Astrocyte of the spinal cord (primary cell): ENCODE data around the gene TRERF1.

Source experiments
- DNase-seq: peaks from one replicate; pipeline ENCODE4 v3.0.0; 2011; ENCODE audit warnings: low read depth, low spot score
- H3K4me3 ChIP-seq: 2 replicates; pipeline ENCODE4 v1.5.1; 2011; ENCODE audit warnings: low read depth, mild to moderate bottlenecking, low read length, moderate library complexity
- CTCF ChIP-seq: IDR thresholded peaks from 2 replicates; pipeline ENCODE4 v1.5.1; 2012; ENCODE audit warnings: low read depth, mild to moderate bottlenecking, low read length, inconsistent platforms
- in situ Hi-C: cut with HindIII; loops from 2 replicates; pipeline ENCODE4 v1.10.0; 2017; ENCODE audit warnings: low sequenced_read_pairs

The TRERF1 gene

DNA sequence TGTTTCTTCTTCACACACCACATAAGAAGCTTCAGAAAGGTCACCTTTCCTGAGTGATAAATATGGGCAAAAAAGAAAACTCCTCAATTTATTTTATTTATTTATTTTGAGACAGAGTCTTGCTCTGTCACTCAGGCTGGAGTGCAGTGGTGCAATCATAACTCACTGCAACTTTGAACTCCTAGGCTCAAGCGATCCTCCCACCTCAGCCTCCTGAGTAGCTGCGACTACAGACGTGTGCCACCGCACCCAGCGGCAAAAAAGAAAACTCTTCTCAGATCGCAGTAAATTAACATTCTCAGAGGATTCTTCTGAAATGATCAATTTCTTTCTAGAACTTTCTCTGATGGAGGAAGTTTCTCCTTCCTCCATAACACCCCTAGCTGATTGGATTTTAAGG, 111.2 kb downstream of the TRERF1 start:
- DNase-seq, result no peak
- H3K4me3 ChIP-seq, result no peak overlapping the region
- in situ Hi-C loops, result no loop called here
- no peak for TF ChIP-seq CTCF

GRCh38 chr6:42339991-42340401, 111.7 kb downstream of the TRERF1 start:
- DNase-seq, result no peak
- in situ Hi-C loops, result no loop called here
- TF ChIP-seq CTCF, result no peak
- H3K4me3 ChIP-seq, result no peak overlapping the region

DNA sequence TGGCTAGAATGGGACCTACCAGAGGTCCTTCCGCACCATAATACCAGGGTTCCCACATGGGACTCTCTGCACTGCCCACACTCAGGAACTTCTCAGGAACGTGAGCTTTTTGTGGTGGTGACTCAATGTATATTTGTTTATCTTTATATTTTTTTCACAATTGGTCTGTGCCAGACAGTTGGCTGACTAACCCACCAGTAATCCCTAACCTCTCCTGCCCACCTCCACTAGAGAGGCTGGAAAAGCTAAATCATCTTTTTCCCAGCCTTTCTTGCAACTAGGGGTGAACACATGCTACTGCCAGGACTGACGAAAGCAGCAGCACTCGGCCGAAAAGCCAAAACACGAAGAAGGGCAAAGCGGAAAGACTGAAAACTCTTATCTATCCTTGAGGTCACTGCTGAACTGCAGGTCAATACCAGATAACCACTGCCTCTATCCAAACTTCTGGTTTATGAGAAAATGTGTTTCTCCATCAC, 112.9 kb downstream of the TRERF1 start:
- TF ChIP-seq CTCF, result peak; percentile 8
- H3K4me3 ChIP-seq, result no peak overlapping the region
- DNase-seq, result peak; percentile 98
- in situ Hi-C loops, result no loop called here

GRCh38 chr6:42337985-42338743, 113.6 kb downstream of the TRERF1 start:
- in situ Hi-C loops, result no loop called here
- no peak for TF ChIP-seq CTCF

DNA sequence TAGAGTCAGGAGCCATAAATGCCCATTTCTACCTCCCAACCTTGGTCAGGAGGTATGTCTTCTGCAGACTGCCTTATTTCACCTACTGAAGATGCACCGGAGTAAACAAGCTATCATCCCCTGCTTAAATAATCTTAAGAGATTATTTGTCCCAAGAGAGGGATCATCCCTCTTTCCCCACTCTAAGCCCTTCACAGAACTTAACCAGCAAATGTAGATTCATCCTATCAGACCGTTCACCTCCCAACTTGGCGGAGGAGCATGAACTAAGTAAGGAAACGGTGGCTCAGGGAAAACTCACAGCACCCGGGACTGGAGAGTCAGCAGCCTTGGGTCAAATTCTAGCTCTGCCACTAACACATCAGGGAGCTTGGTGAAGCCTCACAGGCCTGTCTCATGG, 115.3 kb downstream of the TRERF1 start:
- no peak overlapping the region for H3K4me3 ChIP-seq
- DNase-seq, result no peak
- in situ Hi-C loops, result no loop called here
- TF ChIP-seq CTCF, result no peak

More at GRCh38 chr6:42337985-42338743, 113.6 kb downstream of the TRERF1 start:
- no peak for DNase-seq
- no peak overlapping the region for H3K4me3 ChIP-seq

- no peak for TF ChIP-seq CTCF
- no peak for DNase-seq
- H3K4me3 ChIP-seq, result no peak overlapping the region
- in situ Hi-C loops, result no loop called here
These were observed 115.8 kb downstream of the TRERF1 start for GRCh38 chr6:42335896-42336295.

DNA sequence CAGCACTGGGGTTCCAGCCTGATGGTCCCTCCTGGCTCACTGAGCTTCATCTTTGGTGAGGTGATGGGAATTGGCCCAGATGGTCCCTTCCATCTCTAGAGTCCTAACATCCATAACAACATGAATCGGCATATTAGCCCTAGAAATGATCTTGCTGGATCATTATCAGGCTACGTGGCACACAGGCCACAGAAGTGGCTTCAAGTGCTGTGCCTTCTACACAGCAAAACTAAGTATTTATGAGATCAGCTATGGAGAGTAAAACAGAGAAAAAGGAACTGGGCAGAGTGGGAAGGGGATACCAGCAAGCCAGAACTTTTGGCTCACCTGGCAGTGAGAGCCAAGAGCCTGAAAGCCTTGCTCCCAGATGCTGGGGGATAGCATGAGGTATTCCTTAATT, 116.9 kb downstream of the TRERF1 start:
- H3K4me3 ChIP-seq, result no peak overlapping the region
- no peak for TF ChIP-seq CTCF
- no peak for DNase-seq
- in situ Hi-C loops, result no loop called here
